Kidney epithelial cell (primary cell): ENCODE measurements around the gene RANBP3L. TPM values are rescaled to one million over a fixed set of nuclear protein-coding genes. Genes with fewer than 3 reads are reported as not detected.

Source experiments
- DNase-seq: peaks from one replicate; pipeline ENCODE4 v3.0.0-alpha.2; 2010; ENCODE audit warnings: low read depth
- H3K27me3 ChIP-seq: 2 replicates; pipeline ENCODE4 v1.6.0; 2011; ENCODE audit warnings: low read length; ENCODE audit not compliant: control insufficient read depth, insufficient read depth
- H3K36me3 ChIP-seq: 2 replicates; pipeline ENCODE4 v1.5.1; 2011; ENCODE audit warnings: low read length; ENCODE audit not compliant: control insufficient read depth, insufficient read depth
- H3K4me3 ChIP-seq: 2 replicates; pipeline ENCODE4 v1.5.1; 2011; ENCODE audit warnings: low read depth, mild to moderate bottlenecking, control low read depth, low read length
- total RNA-seq: library from RNA; depleted of rRNA; stranded (reverse); fragments of >200 nt; gene quantifications from 2 replicates; pipeline ENCODE4 v1.2.3, GENCODE V29; 2015
- TF ChIP-seq, protein P1 (sequence below): IDR thresholded peaks from 2 replicates; pipeline ENCODE4 v1.5.1; 2011; ENCODE audit warnings: mild to moderate bottlenecking, moderate library complexity, low read length, control low read depth, inconsistent platforms; ENCODE audit not compliant: insufficient read depth, poor library complexity, severe bottlenecking

The RANBP3L gene
- total RNA-seq, 1 donor from 2014 or later: not detected

GRCh38 chr5:36305571-36306326 is 4.0 kb upstream of the RANBP3L start:
- TF ChIP-seq, protein P1, sequence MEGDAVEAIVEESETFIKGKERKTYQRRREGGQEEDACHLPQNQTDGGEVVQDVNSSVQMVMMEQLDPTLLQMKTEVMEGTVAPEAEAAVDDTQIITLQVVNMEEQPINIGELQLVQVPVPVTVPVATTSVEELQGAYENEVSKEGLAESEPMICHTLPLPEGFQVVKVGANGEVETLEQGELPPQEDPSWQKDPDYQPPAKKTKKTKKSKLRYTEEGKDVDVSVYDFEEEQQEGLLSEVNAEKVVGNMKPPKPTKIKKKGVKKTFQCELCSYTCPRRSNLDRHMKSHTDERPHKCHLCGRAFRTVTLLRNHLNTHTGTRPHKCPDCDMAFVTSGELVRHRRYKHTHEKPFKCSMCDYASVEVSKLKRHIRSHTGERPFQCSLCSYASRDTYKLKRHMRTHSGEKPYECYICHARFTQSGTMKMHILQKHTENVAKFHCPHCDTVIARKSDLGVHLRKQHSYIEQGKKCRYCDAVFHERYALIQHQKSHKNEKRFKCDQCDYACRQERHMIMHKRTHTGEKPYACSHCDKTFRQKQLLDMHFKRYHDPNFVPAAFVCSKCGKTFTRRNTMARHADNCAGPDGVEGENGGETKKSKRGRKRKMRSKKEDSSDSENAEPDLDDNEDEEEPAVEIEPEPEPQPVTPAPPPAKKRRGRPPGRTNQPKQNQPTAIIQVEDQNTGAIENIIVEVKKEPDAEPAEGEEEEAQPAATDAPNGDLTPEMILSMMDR: peak; percentile 69
- Histone ChIP-seq H3K4me3 (no peak overlapping the region), H3K27me3 (no peaks in the 10 kb centered on the region), H3K36me3 (no peaks in the 10 kb centered on the region)
- DNase-seq: no peak

DNA sequence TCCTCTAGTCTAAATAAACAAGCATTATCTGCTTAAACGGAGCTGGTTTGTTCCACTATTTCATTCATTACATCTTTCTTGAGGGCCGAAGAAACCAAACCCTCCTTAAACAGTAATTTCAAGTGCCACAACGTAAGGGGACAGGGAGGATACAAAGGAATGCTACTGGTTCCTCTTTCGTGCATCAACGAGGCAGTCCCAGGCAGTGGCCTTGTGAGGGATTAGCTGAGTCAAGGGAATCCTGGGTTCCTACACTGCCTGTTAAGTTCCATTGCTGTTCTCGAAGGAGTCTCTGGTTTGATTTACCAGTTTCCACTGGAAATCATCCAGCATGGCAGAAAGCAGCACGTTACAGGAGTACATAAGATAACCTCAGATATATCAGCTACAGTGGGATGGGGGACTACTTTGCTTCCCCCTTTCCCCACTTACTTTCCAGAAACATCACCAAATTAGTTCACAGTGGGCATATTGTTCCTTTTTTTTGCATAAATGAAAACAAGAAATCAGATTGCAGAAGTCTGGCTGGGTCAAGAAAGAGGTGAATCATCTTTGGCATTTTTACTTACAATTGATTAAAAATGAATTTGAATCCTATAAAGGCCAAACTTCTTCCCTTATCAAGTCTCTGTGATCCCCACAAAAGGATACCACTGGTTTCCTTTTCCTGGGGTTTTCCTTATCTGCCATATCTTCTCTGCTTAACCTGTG is 2.5 kb upstream of the RANBP3L start:
- no peak for DNase-seq
- TF ChIP-seq, protein P1: no peak
- H3K27me3 ChIP-seq: no peaks in the 10 kb centered on the region
- H3K36me3 ChIP-seq: no peaks in the 10 kb centered on the region
- H3K4me3 ChIP-seq: no peak overlapping the region

DNA sequence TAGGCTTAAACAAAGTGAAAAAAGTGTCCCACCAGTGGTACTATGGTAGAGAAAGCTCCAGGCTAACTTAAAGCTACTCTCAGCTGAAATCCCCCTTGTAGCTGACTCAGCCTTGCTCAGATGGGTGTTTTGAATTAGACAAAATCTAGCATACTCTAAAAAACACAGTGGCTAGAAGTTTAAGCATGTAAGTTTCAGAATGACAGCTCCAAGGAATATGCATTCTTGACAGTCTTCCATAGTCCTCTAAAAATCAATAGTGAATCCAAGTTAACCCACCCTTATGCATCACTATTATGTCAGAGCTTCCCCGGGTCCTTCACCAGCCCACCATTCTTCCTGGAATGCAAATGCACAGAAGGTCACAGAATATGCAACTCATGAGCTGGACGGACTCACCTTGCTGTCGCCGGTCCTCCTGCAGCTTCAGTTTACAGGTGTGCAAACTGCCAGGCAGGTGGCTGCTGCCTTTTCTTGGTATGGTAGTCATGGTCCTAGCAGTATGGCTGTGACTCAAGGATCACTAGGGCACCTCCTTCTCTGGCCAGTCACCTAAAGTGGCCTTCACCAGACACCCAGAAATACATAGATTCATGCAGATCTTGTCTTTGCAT is 668 bp downstream of the RANBP3L start:
- TF ChIP-seq, protein P1: no peak
- no peak overlapping the region for H3K4me3 ChIP-seq
- DNase-seq: no peak

GRCh38 chr5:36300191-36300926 is 1.3 kb downstream of the RANBP3L start:
- TF ChIP-seq, protein P1: no peak
- Histone ChIP-seq H3K4me3 (no peak overlapping the region), H3K27me3 (no peaks in the 10 kb centered on the region), H3K36me3 (no peaks in the 10 kb centered on the region)
- DNase-seq: no peak

More for the DNA sequence above, 668 bp downstream of the RANBP3L start:
- Histone ChIP-seq H3K36me3 (no peaks in the 10 kb centered on the region), H3K27me3 (no peaks in the 10 kb centered on the region)

DNA sequence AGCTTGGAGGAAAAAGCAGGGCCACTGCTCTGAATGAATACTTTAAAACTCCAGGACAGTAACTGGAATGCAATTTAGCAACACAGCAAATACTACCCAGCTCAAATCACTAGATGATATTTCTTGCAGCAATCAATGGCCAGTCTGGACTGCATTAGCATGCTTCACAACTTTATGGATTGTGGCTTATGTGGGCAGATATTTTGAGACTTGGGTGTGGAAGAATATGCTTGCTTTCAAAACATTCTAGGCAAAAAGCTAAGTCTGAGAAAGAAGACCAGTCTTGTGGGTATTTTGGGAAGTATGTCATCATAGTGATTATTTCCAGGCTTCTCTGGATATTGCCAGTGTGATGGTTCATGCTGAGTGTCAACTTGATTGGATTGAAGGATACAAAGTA is 3.1 kb downstream of the RANBP3L start:
- Histone ChIP-seq H3K27me3 (no peaks in the 10 kb centered on the region), H3K36me3 (no peaks in the 10 kb centered on the region), H3K4me3 (no peak overlapping the region)
- TF ChIP-seq, protein P1: no peak
- no peak for DNase-seq
